Kidney epithelial cell (primary cell): Measurements from ENCODE around the gene NCAM1. TPM values are rescaled to one million over a fixed set of nuclear protein-coding genes. Genes with fewer than 3 reads are reported as not detected.

Experiments
- DNase-seq: peaks from one replicate; pipeline ENCODE4 v3.0.0-alpha.2; 2010; ENCODE audit warnings: low read depth
- H3K27me3 ChIP-seq: 2 replicates; pipeline ENCODE4 v1.6.0; 2011; ENCODE audit warnings: low read length; ENCODE audit not compliant: control insufficient read depth, insufficient read depth
- H3K36me3 ChIP-seq: 2 replicates; pipeline ENCODE4 v1.5.1; 2011; ENCODE audit warnings: low read length; ENCODE audit not compliant: control insufficient read depth, insufficient read depth
- H3K4me3 ChIP-seq: 2 replicates; pipeline ENCODE4 v1.5.1; 2011; ENCODE audit warnings: low read depth, mild to moderate bottlenecking, control low read depth, low read length
- total RNA-seq: library from RNA; depleted of rRNA; stranded (reverse); fragments of >200 nt; gene quantifications from 2 replicates; pipeline ENCODE4 v1.2.3, GENCODE V29; 2015
- TF ChIP-seq, protein P1 (sequence below): IDR thresholded peaks from 2 replicates; pipeline ENCODE4 v1.5.1; 2011; ENCODE audit warnings: mild to moderate bottlenecking, moderate library complexity, low read length, control low read depth, inconsistent platforms; ENCODE audit not compliant: insufficient read depth, poor library complexity, severe bottlenecking

The NCAM1 gene
- total RNA-seq, 1 donor from 2014 or later, result 16.5 TPM

DNA sequence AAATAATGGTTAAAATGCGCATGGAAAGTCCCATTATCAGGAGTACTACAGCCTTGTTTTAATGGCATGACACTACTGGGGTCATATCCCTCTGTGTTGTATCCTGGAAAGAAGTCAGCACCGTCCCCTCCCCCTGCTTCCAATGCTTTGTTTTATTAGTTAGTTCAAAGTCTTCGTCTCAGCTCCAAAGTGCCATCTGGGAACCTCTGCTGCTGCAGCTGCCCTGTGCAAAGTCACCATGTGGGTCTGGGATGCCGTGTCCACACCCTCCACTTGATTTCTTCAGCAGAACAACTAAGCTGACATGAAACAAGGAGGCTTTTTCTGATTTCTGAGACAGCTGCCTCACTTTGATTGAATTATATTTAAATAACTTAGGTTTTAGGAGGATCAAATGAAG, 29.5 kb upstream of the NCAM1 start:
- Histone ChIP-seq H3K27me3 (no peaks in the 10 kb centered on the region), H3K4me3 (no peak overlapping the region), H3K36me3 (no peaks in the 10 kb centered on the region)
- DNase-seq, result no peak
- TF ChIP-seq, protein P1, sequence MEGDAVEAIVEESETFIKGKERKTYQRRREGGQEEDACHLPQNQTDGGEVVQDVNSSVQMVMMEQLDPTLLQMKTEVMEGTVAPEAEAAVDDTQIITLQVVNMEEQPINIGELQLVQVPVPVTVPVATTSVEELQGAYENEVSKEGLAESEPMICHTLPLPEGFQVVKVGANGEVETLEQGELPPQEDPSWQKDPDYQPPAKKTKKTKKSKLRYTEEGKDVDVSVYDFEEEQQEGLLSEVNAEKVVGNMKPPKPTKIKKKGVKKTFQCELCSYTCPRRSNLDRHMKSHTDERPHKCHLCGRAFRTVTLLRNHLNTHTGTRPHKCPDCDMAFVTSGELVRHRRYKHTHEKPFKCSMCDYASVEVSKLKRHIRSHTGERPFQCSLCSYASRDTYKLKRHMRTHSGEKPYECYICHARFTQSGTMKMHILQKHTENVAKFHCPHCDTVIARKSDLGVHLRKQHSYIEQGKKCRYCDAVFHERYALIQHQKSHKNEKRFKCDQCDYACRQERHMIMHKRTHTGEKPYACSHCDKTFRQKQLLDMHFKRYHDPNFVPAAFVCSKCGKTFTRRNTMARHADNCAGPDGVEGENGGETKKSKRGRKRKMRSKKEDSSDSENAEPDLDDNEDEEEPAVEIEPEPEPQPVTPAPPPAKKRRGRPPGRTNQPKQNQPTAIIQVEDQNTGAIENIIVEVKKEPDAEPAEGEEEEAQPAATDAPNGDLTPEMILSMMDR, result no peak

- DNase-seq, result no peak
- no peaks in the 10 kb centered on the region for H3K36me3 ChIP-seq
- no peaks in the 10 kb centered on the region for H3K27me3 ChIP-seq
- TF ChIP-seq, protein P1, result no peak
- H3K4me3 ChIP-seq, result no peak overlapping the region
Measured at GRCh38 chr11:112932593-112932992, 28.6 kb upstream of the NCAM1 start.

GRCh38 chr11:112933970-112934369, 27.2 kb upstream of the NCAM1 start:
- no peak for DNase-seq
- TF ChIP-seq, protein P1, result no peak
- Histone ChIP-seq H3K4me3 (no peak overlapping the region), H3K27me3 (no peaks in the 10 kb centered on the region), H3K36me3 (no peaks in the 10 kb centered on the region)

- Histone ChIP-seq H3K27me3 (no peaks in the 10 kb centered on the region), H3K4me3 (no peak overlapping the region), H3K36me3 (no peaks in the 10 kb centered on the region)
- TF ChIP-seq, protein P1, result no peak
- no peak for DNase-seq
Measured at GRCh38 chr11:112941104-112941503, 20.1 kb upstream of the NCAM1 start.

DNA sequence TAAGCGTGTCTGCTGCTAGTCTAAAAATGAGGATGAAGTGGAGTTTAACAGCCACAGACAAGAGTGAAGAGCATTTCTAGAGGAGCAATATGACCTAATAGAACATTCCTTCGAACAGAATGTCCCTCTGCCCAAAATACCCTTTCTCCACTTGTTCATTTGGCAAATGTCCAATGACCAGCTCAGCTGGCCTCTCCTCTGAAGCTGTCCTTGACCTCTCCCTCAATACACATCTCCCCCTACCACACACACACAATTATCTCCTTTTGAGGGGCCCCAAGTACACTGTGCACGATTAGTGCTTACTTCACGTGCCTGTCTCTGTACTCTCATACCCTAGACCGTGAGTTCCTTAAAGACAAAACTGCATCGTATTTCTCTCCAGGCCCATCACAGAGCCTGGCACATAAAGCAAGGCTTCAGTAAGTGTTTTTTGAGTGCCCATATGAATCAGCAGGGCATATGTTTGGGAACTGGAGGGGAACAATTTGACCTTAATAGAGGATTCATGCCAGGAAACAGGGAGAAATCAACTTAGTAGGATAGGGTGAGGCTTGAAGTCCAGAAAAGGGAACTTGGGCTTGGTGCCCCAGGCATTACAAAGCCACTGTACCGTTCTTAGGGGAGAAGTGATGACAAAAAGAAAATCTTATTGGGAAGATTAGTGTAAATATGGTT, 18.1 kb upstream of the NCAM1 start:
- no peak overlapping the region for H3K4me3 ChIP-seq
- no peaks in the 10 kb centered on the region for H3K36me3 ChIP-seq
- DNase-seq, result no peak
- no peaks in the 10 kb centered on the region for H3K27me3 ChIP-seq
- TF ChIP-seq, protein P1, result no peak

DNA sequence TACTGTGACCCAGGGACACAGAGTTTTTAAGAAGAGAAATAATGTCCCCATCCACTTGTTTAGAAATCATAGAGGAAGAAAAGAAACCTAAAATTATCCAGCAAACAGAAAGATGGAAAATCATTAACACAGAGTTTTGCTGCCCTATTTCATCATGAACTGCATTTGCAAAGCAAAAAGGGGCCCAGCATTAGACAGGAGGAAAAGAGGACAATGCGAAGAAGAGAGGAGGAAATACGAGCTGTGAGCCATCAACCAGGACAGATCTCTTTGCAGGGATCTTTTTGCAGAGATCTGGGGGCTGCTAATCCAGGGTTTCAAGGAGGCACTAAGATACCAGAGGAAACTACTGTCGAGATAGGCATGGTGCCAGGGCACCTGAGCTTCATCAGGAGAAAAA, 14.4 kb upstream of the NCAM1 start:
- H3K27me3 ChIP-seq, result no peaks in the 10 kb centered on the region
- TF ChIP-seq, protein P1, result no peak
- no peak for DNase-seq
- H3K36me3 ChIP-seq, result no peaks in the 10 kb centered on the region
- no peak overlapping the region for H3K4me3 ChIP-seq
